Hematopoietic multipotent progenitor cell treated with erythropoietin and hydrocortisone succinate and interleukin-3 and kit ligand, for 8 days (in vitro differentiated cells): ENCODE data around the gene SPTBN2.
A peak's percentile ranks its signal among the peaks of the same experiment; 100 is the strongest.

Experiments
- DNase-seq: peaks from one replicate; pipeline ENCODE4 v3.0.0-alpha.2; 2015

SPTBN2 gene

GRCh38 chr11:66723693-66724092, 5.3 kb downstream of the SPTBN2 start:
- no peak for DNase-seq

GRCh38 chr11:66722745-66723651, 6.0 kb downstream of the SPTBN2 start:
- no peak for DNase-seq

- no peak for DNase-seq
Observed at GRCh38 chr11:66721939-66722338, 7.1 kb downstream of the SPTBN2 start.

- no peak for DNase-seq
Observed at GRCh38 chr11:66720899-66721470, 8.0 kb downstream of the SPTBN2 start.

- peak; percentile 57 for DNase-seq
Observed at GRCh38 chr11:66720223-66720898, 8.7 kb downstream of the SPTBN2 start.

- DNase-seq = no peak
Observed at GRCh38 chr11:66719111-66719872, 9.7 kb downstream of the SPTBN2 start.

- no peak for DNase-seq
Observed at GRCh38 chr11:66718320-66718971, 10.6 kb downstream of the SPTBN2 start.

GRCh38 chr11:66717925-66718319, 11.1 kb downstream of the SPTBN2 start:
- DNase-seq = no peak

- no peak for DNase-seq
Observed at GRCh38 chr11:66716996-66717395, 12.0 kb downstream of the SPTBN2 start.

- no peak for DNase-seq
Observed at GRCh38 chr11:66715346-66716085, 13.5 kb downstream of the SPTBN2 start.

- no peak for DNase-seq
Observed at GRCh38 chr11:66713746-66714480, 15.1 kb downstream of the SPTBN2 start.

- no peak for DNase-seq
Observed at GRCh38 chr11:66710384-66710930, 18.6 kb downstream of the SPTBN2 start.

GRCh38 chr11:66708701-66709100, 20.3 kb downstream of the SPTBN2 start:
- DNase-seq = no peak

GRCh38 chr11:66708094-66708493, 20.9 kb downstream of the SPTBN2 start:
- no peak for DNase-seq

GRCh38 chr11:66707486-66707885, 21.5 kb downstream of the SPTBN2 start:
- DNase-seq = no peak

GRCh38 chr11:66706989-66707388, 22.0 kb downstream of the SPTBN2 start:
- no peak for DNase-seq

GRCh38 chr11:66705587-66706335, 23.3 kb downstream of the SPTBN2 start:
- no peak for DNase-seq

- no peak for DNase-seq
Observed at GRCh38 chr11:66704659-66705360, 24.2 kb downstream of the SPTBN2 start.
